ENCODE measurements around the gene MOB3A. TPM values are rescaled to one million over a fixed set of nuclear protein-coding genes. Genes with fewer than 3 reads are reported as not detected.

MOB3A gene
- total and polyA plus RNA-seq, 4 donors, result 17.7 to 86.6 (median 45.0) TPM

- ATAC-seq (ENCODE audit: insufficient read depth, low FRiP score) (no peak), DNase-seq (no peak)
- no peak overlapping the region for H3K27ac ChIP-seq (ENCODE audit: low read depth in 1 of 2, low read length in 1 of 2)
- H3K9ac ChIP-seq (ENCODE audit: insufficient read depth in 1 of 2, low read length in 2 of 2), result no peak overlapping the region
- no peaks in the 10 kb centered on the region for H3K36me3 ChIP-seq (ENCODE audit: control insufficient read depth in 4 of 4, insufficient read depth in 4 of 4, low read length in 4 of 4)
- no peak overlapping the region for H3K4me3 ChIP-seq
- 73 to 79% methylated on average over 4 of the region's 4 CpGs for WGBS, 2 donors
- no peaks in the 10 kb centered on the region for H3K4me1 ChIP-seq (ENCODE audit: control insufficient read depth in 5 of 5, insufficient read depth in 5 of 5, low read length in 5 of 5)
- TF ChIP-seq CTCF (IDR thresholded peaks at IDR 0.05; ENCODE audit: control extremely low read depth, extremely low read depth), result no peak
- H3K27me3 ChIP-seq (ENCODE audit: control insufficient read depth in 3 of 3, insufficient read depth in 3 of 3, low read length in 2 of 3), result no peaks in the 10 kb centered on the region
- peaks cover 0 to 4% (median 1%) of the 10 kb centered on the region in 4 donors for H3K9me3 ChIP-seq (ENCODE audit: control insufficient read depth in 4 of 4, insufficient read depth in 3 of 4, low read length in 3 of 4)
Observed at GRCh38 chr19:2021453-2022140, 74.5 kb downstream of the MOB3A start.

Small RNA genes within 50 kb of the gene (small RNA-seq; reads per million reads assigned to genes)
- gene AC007136.1 (ENCODE audit: low replicate concordance), result not detected

Other genes starting within 250 kb of the MOB3A start
- gene REXO1, start 247.8 kb downstream of the MOB3A start, total RNA-seq, result 10 to 100 TPM; 15.6 to 40.3 TPM
- 10 to 100 TPM; 22.3 to 32.0 TPM for gene REXO1, start 247.8 kb downstream of the MOB3A start, polyA plus RNA-seq
- gene KLF16, start 232.7 kb downstream of the MOB3A start, total RNA-seq, result 10 to 100 TPM in 1 of 2 donors, 1 to 10 TPM in 1; 3.3 to 25.6 TPM
- gene KLF16, start 232.7 kb downstream of the MOB3A start, polyA plus RNA-seq, result 10 to 100 TPM; 13.8 to 17.8 TPM
- gene ABHD17A, start 210.8 kb downstream of the MOB3A start, total RNA-seq, result 10 to 100 TPM; 68.8 to 84.9 TPM
- gene ABHD17A, start 210.8 kb downstream of the MOB3A start, polyA plus RNA-seq, result 100 to 1,000 TPM in 1 of 2 donors, 10 to 100 TPM in 1; 97.0 to 110 TPM
- gene ADAT3, start 190.9 kb downstream of the MOB3A start, total RNA-seq, result 10 to 100 TPM in 1 of 2 donors, 1 to 10 TPM in 1; 4.0 to 11.9 TPM
- 1 to 10 TPM; 6.4 to 7.2 TPM for gene ADAT3, start 190.9 kb downstream of the MOB3A start, polyA plus RNA-seq
- gene SCAMP4, start 190.9 kb downstream of the MOB3A start, total RNA-seq, result 10 to 100 TPM; 63.4 to 86.6 TPM
- 10 to 100 TPM; 45.7 to 49.1 TPM for gene SCAMP4, start 190.9 kb downstream of the MOB3A start, polyA plus RNA-seq
- gene CSNK1G2, start 155.2 kb downstream of the MOB3A start, total RNA-seq, result 10 to 100 TPM; 50.0 to 74.4 TPM
- gene CSNK1G2, start 155.2 kb downstream of the MOB3A start, polyA plus RNA-seq, result 10 to 100 TPM; 67.1 to 80.2 TPM
- gene BTBD2, start 80.6 kb downstream of the MOB3A start, total RNA-seq, result 10 to 100 TPM; 49.5 to 62.3 TPM
- gene BTBD2, start 80.6 kb downstream of the MOB3A start, polyA plus RNA-seq, result 10 to 100 TPM; 35.5 to 40.1 TPM
- 100 to 1,000 TPM; 107 to 333 TPM for gene MKNK2, start 45.1 kb downstream of the MOB3A start, total RNA-seq
- 100 to 1,000 TPM; 132 to 189 TPM for gene MKNK2, start 45.1 kb downstream of the MOB3A start, polyA plus RNA-seq
- 1 to 10 TPM; 5.0 to 8.4 TPM for gene IZUMO4, start 589 bp upstream of the MOB3A start, total RNA-seq
- 1 to 10 TPM; 6.1 to 9.8 TPM for gene IZUMO4, start 589 bp upstream of the MOB3A start, polyA plus RNA-seq
- 100 to 1,000 TPM in 1 of 2 donors, 10 to 100 TPM in 1; 69.9 to 144 TPM for gene AP3D1, start 55.2 kb upstream of the MOB3A start, total RNA-seq
- gene AP3D1, start 55.2 kb upstream of the MOB3A start, polyA plus RNA-seq, result 100 to 1,000 TPM in 1 of 2 donors, 10 to 100 TPM in 1; 55.3 to 101 TPM
- gene DOT1L, start 67.6 kb upstream of the MOB3A start, total RNA-seq, result 10 to 100 TPM; 20.4 to 46.4 TPM
- gene DOT1L, start 67.6 kb upstream of the MOB3A start, polyA plus RNA-seq, result 10 to 100 TPM; 13.0 to 19.2 TPM
- 10 to 100 TPM; 64.4 to 64.6 TPM for gene PLEKHJ1, start 140.0 kb upstream of the MOB3A start, total RNA-seq
- 10 to 100 TPM; 70.1 to 76.4 TPM for gene PLEKHJ1, start 140.0 kb upstream of the MOB3A start, polyA plus RNA-seq
- gene SF3A2, start 140.5 kb upstream of the MOB3A start, total RNA-seq, result 100 to 1,000 TPM in 1 of 2 donors, 10 to 100 TPM in 1; 67.5 to 113 TPM
- gene SF3A2, start 140.5 kb upstream of the MOB3A start, polyA plus RNA-seq, result 10 to 100 TPM; 37.2 to 58.5 TPM
- 1 to 10 TPM; 2.1 to 3.5 TPM for gene AMH, start 153.0 kb upstream of the MOB3A start, total RNA-seq
- 1 to 10 TPM in 1 of 2 donors, under 1 TPM in 1; 0.73 to 1.4 TPM for gene AMH, start 153.0 kb upstream of the MOB3A start, polyA plus RNA-seq
- gene JSRP1, start 160.1 kb upstream of the MOB3A start, total RNA-seq, result 1 to 10 TPM in 1 of 2 donors, under 1 TPM in 1; 0.61 to 2.3 TPM
- gene JSRP1, start 160.1 kb upstream of the MOB3A start, polyA plus RNA-seq, result 1 to 10 TPM in 1 of 2 donors, under 1 TPM in 1; 0.69 to 1.1 TPM
- gene PEAK3, start 185.8 kb upstream of the MOB3A start, total RNA-seq, result 1 to 10 TPM in 1 of 2 donors, under 1 TPM in 1; 0.31 to 6.7 TPM
- gene PEAK3, start 185.8 kb upstream of the MOB3A start, polyA plus RNA-seq, result 1 to 10 TPM in 1 of 2 donors, under 1 TPM in 1; 0.81 to 7.4 TPM
- under 1 TPM in 1 of 2 donors, not detected in 1; 0.21 TPM for gene LINGO3, start 211.8 kb upstream of the MOB3A start, total RNA-seq
- gene LINGO3, start 211.8 kb upstream of the MOB3A start, polyA plus RNA-seq, result 1 to 10 TPM in 1 of 2 donors, under 1 TPM in 1; 0.10 to 1.0 TPM
- 10 to 100 TPM; 54.9 to 92.1 TPM for gene LSM7, start 232.3 kb upstream of the MOB3A start, total RNA-seq
- 100 to 1,000 TPM; 291 to 307 TPM for gene LSM7, start 232.3 kb upstream of the MOB3A start, polyA plus RNA-seq
- gene SPPL2B, start 232.4 kb upstream of the MOB3A start, total RNA-seq, result 10 to 100 TPM; 42.8 to 86.1 TPM
- gene SPPL2B, start 232.4 kb upstream of the MOB3A start, polyA plus RNA-seq, result 10 to 100 TPM; 34.4 to 54.8 TPM